Coronary artery (tissue), 2 donors: ENCODE data around the gene CYTH1.

Source experiments
- DNase-seq: peaks from one replicate; pipeline ENCODE4 v3.0.0-alpha.2; 2017; ENCODE audit warnings: low spot score
- H3K27ac ChIP-seq, 2 donors: fragments of 200-600 bp; sonication (generic); one replicate each; pipeline ENCODE4 v1.5.1; 2016 to 2019
- H3K4me3 ChIP-seq: fragments of 200-600 bp; sonication (generic); 2 replicates; pipeline ENCODE4 v1.5.1; 2016; ENCODE audit warnings: mild to moderate bottlenecking, moderate library complexity
- CTCF ChIP-seq: fragments of 200-600 bp; sonication (generic); IDR thresholded peaks from one replicate; pipeline ENCODE4 v1.5.1; 2019; ENCODE audit warnings: antibody characterized with exemption

CYTH1 gene

GRCh38 chr17:78788451-78788850, 6.4 kb upstream of the CYTH1 start:
- H3K4me3 ChIP-seq, result no peak overlapping the region
- H3K27ac ChIP-seq, result peak overlapping the region in 1 of 2 donors; percentile 1
- DNase-seq, result peak; percentile 65
- TF ChIP-seq CTCF, result no peak

DNA sequence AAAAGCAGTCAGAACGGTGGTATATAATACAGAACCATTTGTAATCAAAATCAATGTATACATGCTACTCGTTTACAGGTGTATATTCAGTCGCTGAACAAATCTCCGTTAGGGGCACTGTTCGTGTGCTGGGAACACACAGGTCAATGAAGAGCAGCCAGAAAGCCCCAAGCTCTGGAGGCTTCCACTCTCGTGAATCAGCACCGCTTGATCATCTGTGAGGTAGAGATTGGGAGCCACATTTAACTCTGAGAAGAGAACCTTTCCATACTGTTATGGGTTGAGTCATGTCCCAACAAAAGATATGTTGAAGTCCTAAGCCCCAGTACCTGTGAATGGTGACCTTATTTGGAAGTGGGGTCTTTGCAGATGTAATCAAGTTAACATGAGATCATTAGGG, 5.4 kb upstream of the CYTH1 start:
- TF ChIP-seq CTCF, result no peak
- no peak for DNase-seq
- no peak overlapping the region for H3K4me3 ChIP-seq
- H3K27ac ChIP-seq, result no peak overlapping the region

DNA sequence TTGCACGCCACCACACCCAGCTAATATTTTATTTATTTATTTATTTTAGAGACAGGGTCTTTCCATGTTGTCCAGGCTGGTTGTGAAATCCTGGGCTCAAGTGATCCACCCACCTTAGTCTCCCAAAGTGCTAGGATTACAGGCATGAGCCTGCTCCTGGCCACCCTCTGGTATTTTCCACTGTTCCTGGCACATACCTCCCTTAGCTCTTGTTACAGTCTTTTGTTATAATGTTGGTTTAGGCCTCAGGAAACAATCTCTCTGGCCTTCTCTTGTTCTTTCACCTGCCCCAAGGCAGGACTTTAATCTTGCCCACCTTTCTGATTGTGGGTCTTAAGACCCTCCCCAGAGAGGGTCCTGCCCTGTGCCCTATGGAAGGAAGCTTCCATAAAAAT, 3.6 kb upstream of the CYTH1 start:
- Histone ChIP-seq H3K27ac (no peak overlapping the region), H3K4me3 (no peak overlapping the region)
- no peak for DNase-seq
- TF ChIP-seq CTCF, result no peak

GRCh38 chr17:78785011-78785662, 3.1 kb upstream of the CYTH1 start:
- no peak overlapping the region for H3K4me3 ChIP-seq
- no peak for TF ChIP-seq CTCF
- no peak overlapping the region for H3K27ac ChIP-seq
- DNase-seq, result no peak

DNA sequence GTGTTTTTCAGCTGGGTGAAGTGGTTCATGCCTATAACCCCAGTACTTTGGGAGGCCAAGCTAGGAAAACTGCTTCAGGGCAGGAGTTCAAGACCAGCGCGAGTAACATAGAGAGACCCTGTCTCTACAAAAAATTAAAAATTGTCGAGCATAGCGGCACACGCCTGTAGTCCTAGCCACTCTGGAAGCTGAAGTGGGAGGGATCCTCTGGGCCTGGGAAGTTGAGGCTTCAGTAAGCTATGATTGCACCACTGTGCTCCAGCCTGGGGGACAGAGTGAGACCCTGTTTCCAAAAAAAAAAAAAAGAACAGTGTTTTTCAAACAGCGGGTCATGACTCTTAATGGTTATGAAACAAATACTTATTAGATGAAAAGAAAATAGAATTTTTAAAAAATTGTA, 2.3 kb upstream of the CYTH1 start:
- no peak for DNase-seq
- H3K4me3 ChIP-seq, result no peak overlapping the region
- H3K27ac ChIP-seq, result no peak overlapping the region
- no peak for TF ChIP-seq CTCF

- DNase-seq, result no peak
- H3K27ac ChIP-seq, result peak overlapping the region in 1 of 2 donors; percentile 5
- no peak for TF ChIP-seq CTCF
- no peak overlapping the region for H3K4me3 ChIP-seq
These were observed 1.7 kb upstream of the CYTH1 start for GRCh38 chr17:78783711-78784324.
